Upper lobe of left lung (tissue), 4 donors: Measurements from ENCODE around the gene RPL12.

Experiments
- EP300 ChIP-seq, 4 donors: sonication (generic); formaldehyde crosslinking; IDR thresholded peaks; one replicate each; pipeline ENCODE4 v1.5.1; 2017; ENCODE audit warnings: antibody characterized with exemption in 4 of 4, control low read depth in 2 of 4
- POLR2A ChIP-seq, 4 donors: fragments of 450-650 bp; IDR thresholded peaks; one replicate each; pipeline ENCODE4 v1.5.1; 2016 to 2017; ENCODE audit warnings: antibody characterized with exemption in 4 of 4, mild to moderate bottlenecking in 2 of 4
- TF ChIP-seq, protein P1 (sequence below), 6 experiments: fragments of 450-650 bp in 4 of 6; fragments of 200-600 bp in 2 of 6; sonication (generic) in 2 of 6; IDR thresholded peaks; one replicate each; pipeline ENCODE4 v1.5.1; 2016 to 2019; ENCODE audit warnings: antibody characterized with exemption in 6 of 6

DNA sequence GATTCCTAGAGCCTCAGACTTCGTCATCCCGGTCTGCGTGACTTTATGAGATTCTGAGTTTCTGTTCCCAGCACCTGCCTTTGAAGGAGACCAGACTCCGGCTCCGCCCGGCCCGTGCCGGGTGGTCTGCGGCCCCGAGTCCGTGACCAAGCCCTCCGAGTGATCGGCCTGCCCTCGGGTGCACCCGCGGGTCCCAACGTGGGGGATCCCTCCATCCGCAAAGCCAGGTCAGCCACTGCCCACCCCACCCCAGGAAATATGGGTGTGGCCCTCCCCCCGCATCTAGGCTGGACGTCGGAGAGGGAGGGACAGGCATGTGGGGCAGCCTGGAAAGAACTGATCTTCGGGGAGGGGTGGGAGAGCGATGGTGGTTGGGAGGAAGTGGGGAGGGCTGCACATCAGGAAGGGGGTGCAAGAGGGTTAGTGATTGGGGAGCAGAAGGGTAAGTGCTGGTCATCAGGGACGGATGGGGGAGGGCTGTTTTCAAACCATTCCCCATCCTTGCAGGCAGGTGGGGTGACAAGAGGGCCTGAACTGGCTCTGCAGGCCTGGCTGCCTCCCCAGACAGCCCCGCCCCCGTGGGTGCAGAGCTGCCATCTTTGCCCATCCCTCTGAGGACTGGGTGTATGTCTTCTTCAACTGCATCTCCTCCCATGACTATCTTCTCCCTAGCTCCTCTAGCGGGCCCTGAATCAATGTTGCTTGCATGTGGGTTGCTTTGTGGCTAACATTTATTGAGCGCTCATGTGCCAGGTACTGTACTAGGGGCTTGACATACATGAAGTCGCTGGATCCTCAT lies 851 bp upstream of the RPL12 start:
- TF ChIP-seq EP300 (IDR thresholded peaks at IDR 0.05) (no peak), POLR2A (IDR thresholded peaks at IDR 0.05) (no peak)
- TF ChIP-seq, protein P1, sequence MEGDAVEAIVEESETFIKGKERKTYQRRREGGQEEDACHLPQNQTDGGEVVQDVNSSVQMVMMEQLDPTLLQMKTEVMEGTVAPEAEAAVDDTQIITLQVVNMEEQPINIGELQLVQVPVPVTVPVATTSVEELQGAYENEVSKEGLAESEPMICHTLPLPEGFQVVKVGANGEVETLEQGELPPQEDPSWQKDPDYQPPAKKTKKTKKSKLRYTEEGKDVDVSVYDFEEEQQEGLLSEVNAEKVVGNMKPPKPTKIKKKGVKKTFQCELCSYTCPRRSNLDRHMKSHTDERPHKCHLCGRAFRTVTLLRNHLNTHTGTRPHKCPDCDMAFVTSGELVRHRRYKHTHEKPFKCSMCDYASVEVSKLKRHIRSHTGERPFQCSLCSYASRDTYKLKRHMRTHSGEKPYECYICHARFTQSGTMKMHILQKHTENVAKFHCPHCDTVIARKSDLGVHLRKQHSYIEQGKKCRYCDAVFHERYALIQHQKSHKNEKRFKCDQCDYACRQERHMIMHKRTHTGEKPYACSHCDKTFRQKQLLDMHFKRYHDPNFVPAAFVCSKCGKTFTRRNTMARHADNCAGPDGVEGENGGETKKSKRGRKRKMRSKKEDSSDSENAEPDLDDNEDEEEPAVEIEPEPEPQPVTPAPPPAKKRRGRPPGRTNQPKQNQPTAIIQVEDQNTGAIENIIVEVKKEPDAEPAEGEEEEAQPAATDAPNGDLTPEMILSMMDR (IDR thresholded peaks at IDR 0.05), result no peak
